ENCODE measurements around the gene TANC2.

Gene TANC2

DNA sequence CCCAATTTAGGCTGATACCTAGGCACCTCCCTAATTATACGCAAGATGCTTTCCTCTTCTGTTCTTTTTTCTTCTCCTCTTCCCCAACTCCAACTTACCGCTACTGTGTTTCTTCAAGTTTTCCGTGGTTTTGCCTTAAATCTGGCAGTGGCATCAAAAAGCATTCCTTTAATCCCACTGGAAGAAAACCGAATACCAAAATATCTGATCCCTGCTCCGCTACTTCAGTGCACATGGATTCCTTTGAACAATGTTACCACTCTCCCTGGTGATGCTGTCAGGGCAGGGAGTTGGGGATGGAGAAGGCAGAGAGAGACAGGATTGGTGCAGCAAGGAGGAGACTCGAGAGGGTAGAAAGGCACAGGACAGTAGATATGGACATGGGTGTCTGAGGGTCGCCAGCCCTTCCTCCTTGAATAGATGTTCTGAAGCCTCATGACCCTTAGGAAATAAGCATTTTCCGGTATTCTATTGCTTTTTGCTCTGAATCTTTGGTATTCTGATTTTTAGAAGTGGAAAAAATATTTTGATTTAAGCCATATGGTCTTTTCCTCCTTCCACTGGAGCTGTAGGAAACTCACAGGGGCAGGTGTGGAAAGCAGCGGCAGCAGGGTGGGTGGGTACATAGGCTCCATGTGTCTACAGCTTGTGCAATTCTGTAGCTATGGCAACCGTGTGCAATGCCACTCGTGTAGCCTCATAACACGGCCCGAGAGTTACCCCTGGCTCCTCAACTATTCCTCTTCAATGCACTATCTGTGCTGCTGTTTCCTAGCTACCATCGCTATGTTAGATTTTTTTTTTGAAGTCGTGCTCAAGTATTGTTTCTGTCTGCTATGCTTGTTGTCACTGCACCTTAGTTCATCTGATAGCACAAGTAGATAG lies 32.3 kb upstream of the TANC2 start:
- Histone ChIP-seq H3K9me3 (ENCODE audit: insufficient read depth, low read depth, low read length) (no peaks in the 10 kb centered on the region), H3K36me3 (ENCODE audit: insufficient read depth, low read length) (no peaks in the 10 kb centered on the region), H3K27ac (ENCODE audit: low read depth, low read length) (no peak overlapping the region), H3K27me3 (ENCODE audit: insufficient read depth, low read length) (no peaks in the 10 kb centered on the region), H3K4me3 (ENCODE audit: low read length) (no peak overlapping the region), H3K9ac (ENCODE audit: low read depth, low read length) (no peak overlapping the region), H3K4me1 (ENCODE audit: insufficient read depth, low read length) (no peaks in the 10 kb centered on the region)
- 95% methylated on average over 15 of the region's 15 CpGs for WGBS

DNA sequence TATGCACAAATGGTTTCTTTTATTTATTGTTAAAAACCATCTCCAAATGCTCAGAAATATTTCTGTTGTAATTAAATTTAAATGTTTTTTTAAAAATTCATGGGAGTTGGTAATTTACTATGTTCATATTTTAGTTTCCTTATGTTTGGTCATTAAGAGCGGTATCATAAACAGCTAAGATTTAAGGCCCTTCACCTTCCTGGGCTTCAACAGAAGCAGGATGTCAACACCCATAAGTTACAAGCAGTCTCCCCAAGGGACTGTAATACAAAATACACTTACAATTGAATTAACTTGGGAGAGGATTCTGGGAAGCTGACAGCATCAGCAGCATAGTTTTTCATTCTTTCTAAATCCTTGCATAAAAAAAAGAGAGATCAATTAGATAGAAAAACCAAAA lies 30.9 kb upstream of the TANC2 start:
- Histone ChIP-seq H3K36me3 (ENCODE audit: insufficient read depth, low read length) (no peaks in the 10 kb centered on the region), H3K27ac (ENCODE audit: low read depth, low read length) (no peak overlapping the region), H3K27me3 (ENCODE audit: insufficient read depth, low read length) (no peaks in the 10 kb centered on the region), H3K9me3 (ENCODE audit: insufficient read depth, low read depth, low read length) (no peaks in the 10 kb centered on the region), H3K4me3 (ENCODE audit: low read length) (no peak overlapping the region), H3K9ac (ENCODE audit: low read depth, low read length) (no peak overlapping the region), H3K4me1 (ENCODE audit: insufficient read depth, low read length) (no peaks in the 10 kb centered on the region)
- 100% methylated on average over 1 of the region's 1 CpG for WGBS

DNA sequence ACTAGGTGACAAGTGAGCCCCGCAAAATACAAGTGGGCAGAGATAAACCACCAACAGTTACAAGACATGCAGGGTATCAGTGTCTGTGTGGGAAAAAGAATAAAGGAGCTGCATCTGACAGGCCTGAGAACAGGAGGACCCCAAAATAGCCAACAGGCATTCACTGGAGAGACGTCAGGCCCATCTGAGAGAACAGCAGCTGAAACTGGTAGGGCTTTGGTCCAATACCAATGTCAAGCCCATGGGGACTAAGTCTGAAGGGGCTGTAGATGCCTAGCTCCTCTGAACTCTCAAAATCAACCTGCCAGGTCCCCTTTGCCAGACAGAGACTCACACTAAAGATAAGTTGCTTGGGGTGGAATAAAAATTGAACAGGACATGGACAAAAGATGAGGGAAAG lies 30.5 kb upstream of the TANC2 start:
- H3K27me3 ChIP-seq (ENCODE audit: insufficient read depth, low read length) = no peaks in the 10 kb centered on the region
- H3K4me1 ChIP-seq (ENCODE audit: insufficient read depth, low read length) = no peaks in the 10 kb centered on the region
- H3K36me3 ChIP-seq (ENCODE audit: insufficient read depth, low read length) = no peaks in the 10 kb centered on the region
- H3K9me3 ChIP-seq (ENCODE audit: insufficient read depth, low read depth, low read length) = no peaks in the 10 kb centered on the region
- 85% methylated on average over 2 of the region's 2 CpGs for WGBS
- H3K9ac ChIP-seq (ENCODE audit: low read depth, low read length) = no peak overlapping the region
- no peak overlapping the region for H3K4me3 ChIP-seq (ENCODE audit: low read length)
- no peak overlapping the region for H3K27ac ChIP-seq (ENCODE audit: low read depth, low read length)

DNA sequence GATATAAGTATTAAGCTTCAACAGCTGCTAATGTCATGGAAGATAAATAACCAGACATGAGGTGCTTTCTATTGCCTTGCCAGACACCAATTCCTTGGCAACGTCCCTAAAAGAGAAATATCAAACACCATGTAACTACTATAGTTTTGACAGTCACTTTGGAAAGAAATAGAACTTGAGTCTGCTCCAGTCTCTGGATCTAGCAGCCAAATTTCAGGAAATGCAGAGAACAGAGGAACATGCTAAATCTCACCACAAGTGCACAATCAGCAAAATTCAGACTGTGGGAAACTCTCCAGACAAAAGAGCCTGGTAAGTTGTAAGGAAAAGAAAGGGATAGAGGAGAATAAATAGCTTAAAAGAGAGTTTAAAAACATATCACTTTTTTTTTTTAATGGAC lies 28.4 kb upstream of the TANC2 start:
- WGBS = 78% methylated on average over 1 of the region's 1 CpG

DNA sequence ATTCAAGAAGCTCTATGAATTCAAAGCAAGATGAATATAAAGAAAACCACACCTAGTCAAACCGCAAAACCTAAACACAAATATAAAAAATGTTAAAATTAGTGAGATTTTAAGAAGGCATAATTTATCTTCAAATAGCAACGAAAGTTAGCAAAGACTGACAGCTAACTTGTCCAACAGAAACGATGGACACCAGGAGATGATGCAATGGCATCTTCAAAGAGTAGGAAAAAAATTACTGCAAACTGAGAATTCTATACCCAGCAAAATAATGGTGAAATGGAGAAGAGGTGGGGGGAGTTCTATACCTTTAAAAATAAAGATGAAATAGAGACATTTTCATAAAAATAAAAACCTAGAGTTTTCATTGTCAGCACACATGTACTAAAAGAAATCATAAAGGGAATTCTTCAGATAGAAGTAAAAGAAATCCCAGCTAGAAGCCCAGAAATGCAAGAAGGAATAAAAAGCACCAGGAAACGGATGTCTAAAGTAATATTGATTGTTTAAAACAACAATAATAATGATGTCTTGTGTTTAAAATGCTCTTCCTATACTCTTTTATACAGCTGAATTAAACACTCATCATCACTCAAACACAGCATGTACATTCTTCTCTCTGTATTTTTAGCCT lies 24.6 kb upstream of the TANC2 start:
- H3K4me3 ChIP-seq (ENCODE audit: low read length) = no peak overlapping the region

More for the DNA sequence above, 28.4 kb upstream of the TANC2 start:
- Histone ChIP-seq H3K36me3 (ENCODE audit: insufficient read depth, low read length) (no peaks in the 10 kb centered on the region), H3K4me3 (ENCODE audit: low read length) (no peak overlapping the region), H3K9me3 (ENCODE audit: insufficient read depth, low read depth, low read length) (peaks cover 10% of the 10 kb centered on the region; the same call in 1 of the 2 replicates), H3K27ac (ENCODE audit: low read depth, low read length) (no peak overlapping the region), H3K27me3 (ENCODE audit: insufficient read depth, low read length) (no peaks in the 10 kb centered on the region), H3K9ac (ENCODE audit: low read depth, low read length) (no peak overlapping the region), H3K4me1 (ENCODE audit: insufficient read depth, low read length) (no peaks in the 10 kb centered on the region)

DNA sequence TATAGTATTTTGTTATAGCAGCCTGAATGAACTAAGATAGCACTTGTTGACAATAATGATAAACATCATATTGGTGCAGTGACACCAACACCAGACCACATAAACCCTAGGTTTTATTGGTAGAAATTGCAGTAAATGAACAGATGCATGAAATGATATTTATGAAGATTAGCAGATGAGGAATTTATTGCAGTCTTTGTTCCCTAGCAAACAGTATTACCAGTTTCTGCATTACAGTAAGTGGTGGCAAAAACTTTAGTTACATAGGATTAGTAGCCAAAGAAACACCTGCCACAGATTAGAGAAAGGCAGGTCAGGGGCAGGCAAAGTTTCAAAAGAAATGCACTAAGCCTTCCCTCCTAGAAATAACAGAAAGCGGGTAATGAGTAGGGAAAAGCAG lies 17.7 kb upstream of the TANC2 start:
- Histone ChIP-seq H3K9me3 (ENCODE audit: insufficient read depth, low read depth, low read length) (no peaks in the 10 kb centered on the region), H3K27ac (ENCODE audit: low read depth, low read length) (no peak overlapping the region), H3K27me3 (ENCODE audit: insufficient read depth, low read length) (no peaks in the 10 kb centered on the region), H3K4me3 (ENCODE audit: low read length) (no peak overlapping the region), H3K9ac (ENCODE audit: low read depth, low read length) (no peak overlapping the region), H3K36me3 (ENCODE audit: insufficient read depth, low read length) (no peaks in the 10 kb centered on the region), H3K4me1 (ENCODE audit: insufficient read depth, low read length) (no peaks in the 10 kb centered on the region)
- 100% methylated on average over 1 of the region's 1 CpG for WGBS

More for the DNA sequence above, 24.6 kb upstream of the TANC2 start:
- no peak overlapping the region for H3K27ac ChIP-seq (ENCODE audit: low read depth, low read length)
- no peaks in the 10 kb centered on the region for H3K36me3 ChIP-seq (ENCODE audit: insufficient read depth, low read length)
- peaks cover 10% of the 10 kb centered on the region; the same call in 1 of the 2 replicates for H3K9me3 ChIP-seq (ENCODE audit: insufficient read depth, low read depth, low read length)
- 96% methylated on average over 2 of the region's 4 CpGs for WGBS
- no peak overlapping the region for H3K9ac ChIP-seq (ENCODE audit: low read depth, low read length)
- H3K4me1 ChIP-seq (ENCODE audit: insufficient read depth, low read length) = no peaks in the 10 kb centered on the region
- H3K27me3 ChIP-seq (ENCODE audit: insufficient read depth, low read length) = no peaks in the 10 kb centered on the region

DNA sequence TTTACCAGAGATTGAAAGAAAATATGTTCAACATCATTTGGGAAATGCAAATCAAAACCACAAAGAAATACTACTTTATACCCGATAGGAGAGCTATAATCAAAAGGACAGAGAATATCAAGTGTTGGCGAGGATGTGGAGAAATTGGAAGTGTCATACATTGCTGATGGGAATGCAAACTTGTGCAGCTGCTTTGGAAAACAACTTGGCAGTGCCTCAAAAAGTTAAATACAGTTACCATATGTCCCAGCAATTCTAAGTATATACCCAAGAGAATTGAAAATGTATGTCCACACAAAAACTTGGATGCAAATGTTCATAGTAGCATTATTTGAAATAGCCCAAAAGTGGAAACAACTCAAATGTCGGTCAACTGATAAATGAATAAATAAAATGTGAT lies 17.0 kb upstream of the TANC2 start:
- Histone ChIP-seq H3K36me3 (ENCODE audit: insufficient read depth, low read length) (no peaks in the 10 kb centered on the region), H3K9ac (ENCODE audit: low read depth, low read length) (no peak overlapping the region), H3K27me3 (ENCODE audit: insufficient read depth, low read length) (no peaks in the 10 kb centered on the region), H3K4me3 (ENCODE audit: low read length) (no peak overlapping the region), H3K27ac (ENCODE audit: low read depth, low read length) (no peak overlapping the region), H3K9me3 (ENCODE audit: insufficient read depth, low read depth, low read length) (no peaks in the 10 kb centered on the region), H3K4me1 (ENCODE audit: insufficient read depth, low read length) (no peaks in the 10 kb centered on the region)
- WGBS = 94% methylated on average over 2 of the region's 3 CpGs

DNA sequence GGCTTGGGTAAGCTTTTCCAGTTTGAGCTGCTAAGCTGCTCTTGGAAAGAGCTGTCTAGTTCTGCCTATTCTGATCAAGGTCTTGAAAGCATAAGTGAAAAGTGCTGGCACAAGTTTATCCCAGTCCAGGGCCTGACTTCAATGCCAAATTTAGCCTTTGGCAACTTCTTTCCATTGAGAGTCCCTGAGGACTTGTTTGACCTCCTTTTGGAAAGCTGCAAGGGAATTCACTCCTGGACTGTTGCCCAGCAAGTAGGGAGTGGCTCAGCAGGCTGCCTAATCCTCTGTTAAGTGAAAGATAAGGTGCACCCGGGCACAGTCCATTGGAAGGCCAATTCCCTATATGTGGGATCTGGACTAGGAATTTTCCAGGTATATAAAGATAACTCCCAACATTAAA lies 16.0 kb upstream of the TANC2 start:
- 82% methylated on average over 1 of the region's 1 CpG for WGBS
- no peak overlapping the region for H3K9ac ChIP-seq (ENCODE audit: low read depth, low read length)
- H3K9me3 ChIP-seq (ENCODE audit: insufficient read depth, low read depth, low read length) = no peaks in the 10 kb centered on the region
- no peaks in the 10 kb centered on the region for H3K36me3 ChIP-seq (ENCODE audit: insufficient read depth, low read length)
- H3K27ac ChIP-seq (ENCODE audit: low read depth, low read length) = no peak overlapping the region
- no peak overlapping the region for H3K4me3 ChIP-seq (ENCODE audit: low read length)
- no peaks in the 10 kb centered on the region for H3K4me1 ChIP-seq (ENCODE audit: insufficient read depth, low read length)
- no peaks in the 10 kb centered on the region for H3K27me3 ChIP-seq (ENCODE audit: insufficient read depth, low read length)

DNA sequence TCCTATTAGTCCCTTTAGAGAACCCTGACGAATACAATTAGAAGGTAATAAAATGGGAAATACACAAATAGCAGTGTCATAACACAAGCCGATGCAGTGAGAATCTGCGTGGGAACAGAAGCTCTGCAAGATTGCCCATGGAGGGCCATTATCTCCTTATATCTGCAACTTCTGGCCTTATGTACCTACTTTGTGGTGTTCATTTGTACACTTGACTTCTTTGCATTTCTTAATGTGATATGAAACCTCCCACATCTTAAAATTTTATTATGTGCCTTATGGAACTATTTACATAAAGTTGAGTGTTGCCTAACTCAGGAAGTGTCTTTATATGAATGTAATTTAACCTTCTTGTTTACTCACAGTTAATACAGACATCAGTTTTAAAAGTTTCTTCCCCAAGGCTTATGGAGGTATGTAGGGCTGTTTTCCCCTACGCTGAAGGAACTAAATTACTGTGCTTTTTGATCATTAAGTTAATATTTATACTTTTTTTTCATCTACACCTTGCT lies 10.1 kb upstream of the TANC2 start:
- 98% methylated on average over 3 of the region's 4 CpGs for WGBS
- H3K27me3 ChIP-seq (ENCODE audit: insufficient read depth, low read length) = no peaks in the 10 kb centered on the region; the same call in 1 of the 2 replicates
- no peaks in the 10 kb centered on the region for H3K9me3 ChIP-seq (ENCODE audit: insufficient read depth, low read depth, low read length)
- no peaks in the 10 kb centered on the region for H3K4me1 ChIP-seq (ENCODE audit: insufficient read depth, low read length)
- H3K36me3 ChIP-seq (ENCODE audit: insufficient read depth, low read length) = no peaks in the 10 kb centered on the region
- H3K27ac ChIP-seq (ENCODE audit: low read depth, low read length) = no peak overlapping the region
- H3K4me3 ChIP-seq (ENCODE audit: low read length) = no peak overlapping the region
- no peak overlapping the region for H3K9ac ChIP-seq (ENCODE audit: low read depth, low read length)

DNA sequence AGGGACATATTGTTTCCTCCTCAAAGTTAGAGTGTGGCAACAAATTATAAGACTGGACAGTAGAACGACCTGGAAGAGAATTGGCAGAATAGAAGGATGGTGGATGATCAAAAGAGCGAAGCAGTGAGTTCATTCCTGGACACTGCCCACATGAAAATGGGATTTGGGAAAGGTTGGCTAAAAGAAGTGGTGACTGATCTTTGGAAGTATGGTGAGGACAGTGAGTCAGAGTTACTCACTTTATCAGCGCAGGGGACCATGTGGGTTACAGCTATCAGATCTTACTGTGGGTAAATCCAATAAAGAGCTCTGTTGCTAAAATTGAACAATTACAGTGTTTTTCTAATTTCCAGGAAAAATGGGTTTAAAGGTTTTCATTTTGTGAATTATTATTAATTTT lies 2.7 kb upstream of the TANC2 start:
- Histone ChIP-seq H3K36me3 (ENCODE audit: insufficient read depth, low read length) (no peaks in the 10 kb centered on the region), H3K27me3 (ENCODE audit: insufficient read depth, low read length) (peaks cover 32% of the 10 kb centered on the region), H3K27ac (ENCODE audit: low read depth, low read length) (no peak overlapping the region), H3K4me1 (ENCODE audit: insufficient read depth, low read length) (peaks cover 18% of the 10 kb centered on the region), H3K9me3 (ENCODE audit: insufficient read depth, low read depth, low read length) (no peaks in the 10 kb centered on the region), H3K4me3 (ENCODE audit: low read length) (no peak overlapping the region), H3K9ac (ENCODE audit: low read depth, low read length) (no peak overlapping the region)
- 85% methylated on average over 3 of the region's 3 CpGs for WGBS

DNA sequence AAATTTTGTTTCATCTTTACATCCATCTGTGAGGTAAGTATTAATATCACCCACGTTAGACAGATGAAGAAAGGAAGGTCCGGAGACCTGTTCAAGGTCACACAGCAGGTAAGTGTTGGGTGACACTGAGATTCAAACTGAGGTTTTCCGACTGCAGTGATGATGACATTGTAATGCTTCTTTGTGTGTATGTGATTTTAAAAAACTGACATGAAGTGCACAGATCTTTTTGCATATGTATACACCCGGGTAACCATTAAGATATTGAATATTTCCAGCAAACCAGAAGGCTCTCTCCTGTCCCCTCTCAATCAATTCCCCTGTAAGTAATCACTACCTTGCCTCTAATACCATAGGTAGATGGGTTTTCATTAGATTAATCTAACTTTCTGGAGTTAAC lies 1.5 kb upstream of the TANC2 start:
- Histone ChIP-seq H3K9ac (ENCODE audit: low read depth, low read length) (no peak overlapping the region), H3K4me3 (ENCODE audit: low read length) (no peak overlapping the region), H3K4me1 (ENCODE audit: insufficient read depth, low read length) (peaks cover 23% of the 10 kb centered on the region), H3K36me3 (ENCODE audit: insufficient read depth, low read length) (no peaks in the 10 kb centered on the region), H3K27ac (ENCODE audit: low read depth, low read length) (no peak overlapping the region), H3K9me3 (ENCODE audit: insufficient read depth, low read depth, low read length) (no peaks in the 10 kb centered on the region), H3K27me3 (ENCODE audit: insufficient read depth, low read length) (peaks cover 32% of the 10 kb centered on the region)
- WGBS = 92% methylated on average over 4 of the region's 4 CpGs
